ENCODE data around the gene MYNN.
"Not testable (repeated sequence)": the region's sequence is repeated elsewhere in the genome, so short reads cannot be mapped to it uniquely, and the experiment has no call there.

The MYNN gene

DNA sequence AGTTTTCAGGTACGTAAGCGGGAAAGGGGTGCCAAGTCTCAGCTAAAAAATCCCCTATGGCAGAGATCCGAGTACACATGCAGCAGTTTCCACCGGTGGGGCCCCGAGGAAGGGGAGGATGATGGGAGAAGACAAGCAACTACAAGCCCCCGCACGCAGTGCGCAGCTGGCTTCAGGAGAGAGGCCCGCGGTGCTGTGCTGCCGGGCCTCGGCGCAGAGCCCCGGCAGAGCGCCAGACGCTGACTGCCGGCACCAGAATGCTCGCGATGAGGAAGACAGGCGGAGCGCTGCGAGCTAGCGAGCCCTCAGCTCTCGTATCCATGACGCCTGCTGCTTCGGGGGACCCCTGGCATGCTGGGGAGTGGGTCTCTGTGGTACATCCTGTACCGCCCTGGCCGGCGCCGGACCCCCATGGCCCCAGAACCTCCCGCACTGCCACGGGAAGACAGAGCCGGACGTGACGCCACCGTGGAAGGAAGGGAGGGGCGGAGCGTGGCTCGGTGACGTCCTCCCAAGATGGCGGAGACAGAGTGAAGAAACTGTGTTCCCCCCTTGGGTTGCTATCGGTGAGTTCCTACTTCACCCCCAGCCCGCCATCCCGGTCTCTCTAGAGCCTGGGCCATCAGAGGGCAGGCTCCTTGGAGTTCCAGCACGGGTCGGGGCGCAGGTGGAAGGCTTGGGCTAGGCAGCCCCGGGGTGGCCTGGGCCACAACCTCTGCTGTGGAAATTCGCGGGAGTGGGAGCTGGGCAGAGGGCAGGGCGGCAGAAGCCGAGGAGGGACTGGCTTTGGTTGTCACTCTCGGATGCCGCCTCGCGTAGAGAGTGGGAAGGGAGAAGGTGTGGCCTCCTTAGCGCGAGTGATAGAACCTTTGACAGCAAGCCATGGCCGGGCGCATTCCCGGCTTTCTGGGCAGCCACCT is at the start of gene MYNN:
Gene MYNN (plus strand): TSS at position 500 of the 920 bp plus-strand sequence. CDS start 900 bp downstream, outside the sequence.
- peak; percentile 82 for DNase-seq

- DNase-seq: not testable (repeated sequence)
These were observed 41.3 kb upstream of the MYNN start for GRCh38 chr3:169731857-169732256.

GRCh38 chr3:169739067-169739466 is 34.1 kb upstream of the MYNN start:
- DNase-seq: no peak

- DNase-seq: no peak
These were observed 28.7 kb upstream of the MYNN start for GRCh38 chr3:169744366-169745054.

DNA sequence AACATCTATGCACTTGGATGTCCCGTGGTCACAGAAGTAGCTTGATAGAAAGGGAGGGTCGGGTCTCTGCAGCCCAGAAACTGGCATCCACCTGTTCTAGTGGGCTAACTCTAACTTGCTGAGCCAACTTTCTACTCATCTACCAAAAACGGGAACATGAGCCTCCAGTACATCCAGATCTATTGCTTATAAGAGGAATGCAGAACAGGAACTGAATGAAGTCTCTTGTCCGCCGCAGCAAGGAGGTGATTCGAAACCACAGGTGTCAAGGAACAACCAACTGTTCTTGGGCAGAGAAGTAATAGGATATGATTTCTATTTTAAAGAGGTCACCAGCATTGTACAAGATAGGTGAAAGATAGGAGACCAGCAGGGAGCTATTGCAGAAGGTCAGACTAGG is 26.3 kb upstream of the MYNN start:
- DNase-seq: no peak

- DNase-seq: no peak
These were observed 24.5 kb upstream of the MYNN start for GRCh38 chr3:169748670-169749069.

DNA sequence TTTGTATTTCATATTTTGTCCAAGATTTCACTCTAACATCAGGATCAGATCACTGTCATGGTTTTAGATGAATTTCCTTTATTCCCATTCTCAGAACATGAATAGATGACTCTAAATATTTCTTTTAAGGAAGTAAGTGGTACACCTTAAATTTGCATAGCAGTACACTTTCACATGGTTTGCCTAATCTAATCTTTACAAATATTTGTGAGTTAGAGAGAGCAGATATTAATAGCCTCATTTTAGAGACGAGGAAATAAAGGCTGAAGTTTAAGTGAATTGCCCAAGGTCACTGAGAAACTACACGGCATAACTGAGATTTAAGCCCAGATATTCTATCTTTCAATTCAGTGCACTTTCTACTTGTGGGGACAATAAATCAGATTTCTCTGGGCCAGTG is 22.5 kb upstream of the MYNN start:
- no peak for DNase-seq

DNA sequence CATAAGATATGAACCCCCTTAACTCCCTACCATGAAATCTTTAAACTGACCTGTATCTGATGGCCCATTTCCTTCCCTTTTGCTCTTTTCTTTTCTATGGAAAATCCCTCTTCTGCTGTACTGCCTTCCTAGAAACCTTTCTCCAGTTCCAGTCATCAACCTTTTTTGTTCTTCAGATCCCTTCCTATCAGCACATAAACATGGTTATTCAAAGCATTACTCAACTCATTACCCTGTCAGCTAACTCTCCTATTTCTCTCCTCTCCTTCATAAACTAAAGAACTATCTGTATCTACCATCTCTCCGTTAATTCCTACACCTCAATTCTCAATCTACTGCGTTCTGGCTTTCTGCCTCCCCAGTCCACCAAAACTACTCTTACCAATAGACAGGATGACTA is 21.3 kb upstream of the MYNN start:
- no peak for DNase-seq

GRCh38 chr3:169754711-169755110 is 18.5 kb upstream of the MYNN start:
- no peak for DNase-seq

- DNase-seq: no peak
These were observed 17.7 kb upstream of the MYNN start for GRCh38 chr3:169755488-169755887.

GRCh38 chr3:169758359-169758994 is 14.7 kb upstream of the MYNN start:
- no peak for DNase-seq

GRCh38 chr3:169759256-169759655 is 13.9 kb upstream of the MYNN start:
- no peak for DNase-seq

- DNase-seq: no peak
These were observed 12.7 kb upstream of the MYNN start for GRCh38 chr3:169760479-169760878.

- no peak for DNase-seq
These were observed 8.8 kb upstream of the MYNN start for GRCh38 chr3:169764312-169764881.

DNA sequence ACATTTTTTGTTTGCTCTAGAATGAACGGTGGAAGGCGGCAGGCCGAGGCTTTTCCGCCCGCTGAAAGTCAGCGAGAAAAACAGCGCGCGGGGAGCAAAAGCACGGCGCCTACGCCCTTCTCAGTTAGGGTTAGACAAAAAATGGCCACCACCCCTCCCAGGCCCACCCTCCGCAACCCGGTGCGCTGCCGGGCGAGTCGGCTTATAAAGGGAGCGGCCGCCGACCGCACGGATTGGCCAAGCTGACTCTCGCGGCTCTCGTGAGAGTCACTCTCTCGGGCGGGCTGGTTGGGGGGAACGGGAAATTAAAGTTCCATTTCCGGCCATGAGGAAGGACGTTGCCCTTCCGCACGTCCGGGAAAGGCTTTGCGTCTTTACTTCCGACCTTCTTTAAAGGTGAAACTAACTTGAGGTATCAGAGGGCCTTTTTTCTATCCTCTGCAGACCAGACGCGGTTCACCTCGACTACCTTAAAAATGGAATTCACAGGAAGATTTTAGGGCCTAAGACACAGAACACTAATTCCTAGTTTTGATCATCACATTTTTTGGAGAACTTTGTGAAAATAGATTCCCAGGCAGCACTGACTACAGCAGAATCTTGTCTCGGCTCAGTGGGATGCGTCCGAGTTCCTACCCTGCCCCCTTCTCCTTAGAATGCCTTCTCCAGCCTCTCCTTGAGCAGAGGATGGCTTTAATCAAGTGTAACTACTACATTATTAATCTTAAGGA is 8.1 kb upstream of the MYNN start, which contains the start of gene TERC:
Gene TERC (minus strand): TSS at position 179 of the 731 bp plus-strand sequence.
- DNase-seq: peak; percentile 55

- DNase-seq: peak; percentile 28
These were observed 3.7 kb upstream of the MYNN start, which contains the start of gene ACTRT3 for GRCh38 chr3:169769287-169770181. Gene ACTRT3 (minus strand): TSS chr3:169769561. CDS start chr3:169769520, 41 bp downstream.

DNA sequence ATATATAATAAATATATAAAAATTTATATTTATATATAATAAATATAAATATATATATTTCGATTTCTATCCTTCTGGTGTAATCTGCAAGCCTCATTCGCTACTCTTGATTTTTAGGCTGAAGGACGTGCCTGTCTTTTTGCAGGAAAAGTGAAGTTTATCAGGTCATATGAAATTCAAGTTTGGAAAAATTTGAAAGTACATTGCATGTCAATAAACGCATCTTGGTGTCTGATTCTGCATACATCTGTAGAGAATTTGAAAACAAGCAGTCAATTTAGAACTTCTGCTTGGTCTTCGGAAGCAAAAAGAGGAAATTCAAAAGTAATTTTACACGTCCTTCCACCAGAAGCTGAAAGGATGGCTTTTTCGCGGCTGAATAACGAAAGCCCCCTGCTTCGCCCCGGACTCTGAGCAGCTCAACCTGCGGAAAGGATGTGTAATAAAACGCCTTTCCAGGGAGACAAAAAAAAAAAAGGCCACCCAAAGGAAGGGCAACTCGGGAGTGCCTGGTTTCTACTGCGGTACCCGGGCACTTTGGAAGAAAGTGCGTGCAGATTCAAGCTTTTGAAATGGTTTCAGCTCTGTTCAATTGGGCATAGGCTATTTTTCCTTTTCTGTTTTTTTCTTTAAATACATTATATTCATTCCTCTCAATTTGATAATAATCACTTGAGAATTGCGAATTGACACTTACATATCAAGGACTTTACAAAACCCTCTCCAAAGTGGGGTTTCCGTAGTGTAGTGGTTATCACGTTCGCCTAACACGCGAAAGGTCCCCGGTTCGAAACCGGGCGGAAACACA is 1.5 kb upstream of the MYNN start:
- peak; percentile 97 for DNase-seq

- DNase-seq: peak; percentile 90
These were observed 795 bp upstream of the MYNN start for GRCh38 chr3:169772305-169772896.

DNA sequence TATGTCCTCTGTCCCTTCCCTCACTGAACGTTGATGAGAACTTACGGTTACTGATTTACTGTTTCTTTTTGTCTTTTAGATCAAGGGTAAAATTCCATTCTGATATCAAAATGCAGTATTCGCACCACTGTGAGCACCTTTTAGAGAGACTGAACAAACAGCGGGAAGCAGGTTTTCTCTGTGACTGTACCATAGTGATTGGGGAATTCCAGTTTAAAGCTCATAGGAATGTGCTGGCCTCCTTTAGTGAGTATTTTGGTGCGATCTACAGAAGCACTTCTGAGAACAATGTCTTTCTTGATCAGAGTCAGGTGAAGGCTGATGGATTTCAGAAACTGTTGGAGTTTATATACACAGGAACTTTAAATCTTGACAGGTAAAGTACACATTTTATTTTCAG is 990 bp downstream of the MYNN start:
- DNase-seq: no peak

DNA sequence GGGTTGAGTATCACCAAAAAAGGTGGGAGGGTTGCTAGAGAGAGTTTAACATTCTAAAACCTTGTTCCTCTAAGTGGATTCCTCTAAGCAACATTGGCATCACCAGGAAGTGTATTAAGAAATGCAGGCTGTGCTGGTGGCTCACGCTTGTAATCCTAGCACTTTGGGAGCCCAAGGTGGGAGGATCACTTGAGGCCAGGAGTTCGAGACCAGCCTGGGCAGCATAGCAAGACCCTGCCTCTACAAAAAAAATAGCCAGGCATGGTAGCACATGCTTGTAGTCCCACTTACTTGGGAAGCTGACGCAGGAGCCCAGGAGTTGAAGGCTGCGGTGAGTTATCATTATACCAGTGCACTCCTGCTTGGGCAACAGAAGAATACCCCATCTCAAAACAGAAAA is 4.6 kb downstream of the MYNN start:
- DNase-seq: no peak

Measured in NCI-H1694 treated with DMSO at 0.1 percent for 48 hours (cell line).